GM23338 (cell line): ENCODE measurements around the gene STEAP1B. TPM values are rescaled to one million over a fixed set of nuclear protein-coding genes. Genes with fewer than 3 reads are reported as not detected.

Source experiments
- ATAC-seq: fragments of 200-7000 bp; cut with Tn5 transposase; 3 replicates; pipeline ENCODE4 v1.9.1; 2020
- DNase-seq: peaks from one replicate; pipeline ENCODE4 v3.0.0-alpha.2; 2015; ENCODE audit warnings: low spot score
- H2AFZ ChIP-seq: fragments of 200-600 bp; sonication (generic); 2 replicates; pipeline ENCODE4 v1.8.0; 2016; ENCODE audit warnings: antibody characterized with exemption, mild to moderate bottlenecking, moderate library complexity
- H3F3A ChIP-seq: fragments of 200-600 bp; sonication (generic); replicated peaks from 2 replicates; pipeline ENCODE4 v1.8.0; 2017; ENCODE audit warnings: antibody characterized with exemption, mixed run types, low read depth
- H3K27ac ChIP-seq: fragments of 200-600 bp; sonication (generic); 2 replicates; pipeline ENCODE4 v1.6.1; 2016; ENCODE audit warnings: low read depth
- H3K27me3 ChIP-seq: fragments of 200-600 bp; sonication (generic); 2 replicates; pipeline ENCODE4 v1.8.0; 2016; ENCODE audit warnings: mild to moderate bottlenecking, mixed run types, moderate library complexity; ENCODE audit not compliant: insufficient read depth
- H3K36me3 ChIP-seq: fragments of 200-600 bp; sonication (generic); 2 replicates; pipeline ENCODE4 v1.8.0; 2016; ENCODE audit warnings: mild to moderate bottlenecking; ENCODE audit not compliant: insufficient read depth
- H3K4me1 ChIP-seq: fragments of 200-600 bp; sonication (generic); 2 replicates; pipeline ENCODE4 v1.8.0; 2016; ENCODE audit warnings: mild to moderate bottlenecking, moderate library complexity; ENCODE audit not compliant: insufficient read depth
- H3K4me2 ChIP-seq: fragments of 200-600 bp; sonication (generic); 2 replicates; pipeline ENCODE4 v1.7.1; 2017; ENCODE audit warnings: mixed run types
- H3K4me3 ChIP-seq: fragments of 200-600 bp; sonication (generic); 2 replicates; pipeline ENCODE4 v1.6.1; 2016; ENCODE audit warnings: mixed run types
- H3K79me2 ChIP-seq: fragments of 200-600 bp; sonication (generic); replicated peaks from 2 replicates; pipeline ENCODE4 v1.8.0; 2017; ENCODE audit warnings: mild to moderate bottlenecking; ENCODE audit not compliant: insufficient read depth
- H3K9me2 ChIP-seq: fragments of 200-600 bp; sonication (generic); 2 replicates; pipeline ENCODE4 v1.8.0; 2017; ENCODE audit not compliant: insufficient read depth
- H4K20me1 ChIP-seq: fragments of 200-600 bp; sonication (generic); replicated peaks from 2 replicates; pipeline ENCODE4 v1.8.0; 2017; ENCODE audit warnings: mild to moderate bottlenecking; ENCODE audit not compliant: insufficient read depth
- H3K27ac Mint-ChIP-seq: 2 replicates; pipeline ENCODE4 v1.8.0; 2020; ENCODE audit warnings: inconsistent platforms, mild to moderate bottlenecking, moderate library complexity, mixed read lengths
- H3K27me3 Mint-ChIP-seq: 3 replicates; pipeline ENCODE4 v1.8.0; 2022; ENCODE audit warnings: low read depth, mild to moderate bottlenecking, moderate library complexity, mixed read lengths, inconsistent platforms; ENCODE audit not compliant: insufficient read depth, poor library complexity
- H3K36me3 Mint-ChIP-seq: 3 replicates; pipeline ENCODE4 v1.8.0; 2021; ENCODE audit warnings: low read depth, mild to moderate bottlenecking, inconsistent platforms, moderate library complexity, mixed read lengths
- H3K4me1 Mint-ChIP-seq: 3 replicates; pipeline ENCODE4 v1.8.0; 2020; ENCODE audit warnings: mild to moderate bottlenecking, inconsistent platforms, mixed read lengths
- H3K4me3 Mint-ChIP-seq: 3 replicates; pipeline ENCODE4 v1.8.0; 2021; ENCODE audit warnings: moderate library complexity, mild to moderate bottlenecking, inconsistent platforms, mixed read lengths
- H3K9me3 Mint-ChIP-seq: 3 replicates; pipeline ENCODE4 v1.8.0; 2020; ENCODE audit warnings: moderate library complexity, mild to moderate bottlenecking, inconsistent platforms, mixed read lengths
- CREB1 ChIP-seq: fragments of 250-450 bp; sonication (Bioruptor Pico); IDR thresholded peaks from 2 replicates; pipeline ENCODE4 v1.5.0; 2020; ENCODE audit warnings: low read depth, mild to moderate bottlenecking, moderate library complexity
- EZH2 ChIP-seq: fragments of 200-600 bp; sonication (generic); IDR thresholded peaks from one replicate; pipeline ENCODE4 v1.8.0; 2017; ENCODE audit warnings: antibody characterized with exemption, mild to moderate bottlenecking, low read depth; ENCODE audit not compliant: unreplicated experiment
- EZH2phosphoT487 ChIP-seq: fragments of 200-600 bp; sonication (generic); IDR thresholded peaks from one replicate; pipeline ENCODE4 v1.8.1; 2018; ENCODE audit warnings: antibody characterized with exemption; ENCODE audit not compliant: unreplicated experiment
- JUNB ChIP-seq: IDR thresholded peaks from one replicate; pipeline ENCODE4 v1.6.1; 2016; ENCODE audit warnings: antibody characterized with exemption; ENCODE audit not compliant: unreplicated experiment
- NANOG ChIP-seq: IDR thresholded peaks from 2 replicates; pipeline ENCODE4 v1.6.1; 2016; ENCODE audit warnings: antibody characterized with exemption, borderline replicate concordance
- POLR2AphosphoS5 ChIP-seq: IDR thresholded peaks from 2 replicates; pipeline ENCODE4 v1.6.1; 2016; ENCODE audit warnings: antibody characterized with exemption, low read depth
- STAT1 ChIP-seq: IDR thresholded peaks from one replicate; pipeline ENCODE4 v1.6.1; 2016; ENCODE audit warnings: antibody characterized with exemption; ENCODE audit not compliant: unreplicated experiment
- ZNF114 ChIP-seq: fragments of 250-450 bp; sonication (Bioruptor Pico); IDR thresholded peaks from 2 replicates; pipeline ENCODE4 v1.5.0; 2020; ENCODE audit warnings: mild to moderate bottlenecking, moderate library complexity
- ZNF331 ChIP-seq: fragments of 250-450 bp; sonication (Bioruptor Pico); IDR thresholded peaks from 2 replicates; pipeline ENCODE4 v1.5.0; 2020; ENCODE audit warnings: low read depth, mild to moderate bottlenecking, moderate library complexity
- polyA plus RNA-seq: library from polyadenylated mRNA; unstranded; fragments of >200 nt; fragmentation: Nextera tagmentation; extraction: Ambion mirVana; gene quantifications from 2 replicates; pipeline ENCODE4 v1.2.1, GENCODE V29; 2016
- total RNA-seq: library from RNA; depleted of rRNA; stranded (reverse); fragments of >200 nt; shearing (Covaris generic); gene quantifications from 2 replicates; pipeline ENCODE4 v1.2.3, GENCODE V29; 2014
- TF ChIP-seq, protein P1 (sequence below): IDR thresholded peaks from one replicate; pipeline ENCODE4 v1.6.1; 2018; ENCODE audit warnings: antibody characterized with exemption; ENCODE audit not compliant: unreplicated experiment
- TF ChIP-seq, protein P2 (sequence below): IDR thresholded peaks from 2 replicates; pipeline ENCODE4 v1.6.1; 2016; ENCODE audit warnings: antibody characterized with exemption
- TF ChIP-seq, protein P3 (sequence below), 2 experiments: fragments of 200-600 bp in 1 of 2; sonication (generic) in 1 of 2; conservative IDR thresholded peaks; 2 replicates each; pipeline versions ENCODE4 v1.5.1 to v1.6.1; 2016 to 2017; ENCODE audit warnings: antibody characterized with exemption in 2 of 2, low read depth in 2 of 2, mild to moderate bottlenecking in 2 of 2, moderate library complexity in 1 of 2

Gene STEAP1B
- total and polyA plus RNA-seq, 2 experiments from 2014 or later = 4.9 to 16.5 TPM

DNA sequence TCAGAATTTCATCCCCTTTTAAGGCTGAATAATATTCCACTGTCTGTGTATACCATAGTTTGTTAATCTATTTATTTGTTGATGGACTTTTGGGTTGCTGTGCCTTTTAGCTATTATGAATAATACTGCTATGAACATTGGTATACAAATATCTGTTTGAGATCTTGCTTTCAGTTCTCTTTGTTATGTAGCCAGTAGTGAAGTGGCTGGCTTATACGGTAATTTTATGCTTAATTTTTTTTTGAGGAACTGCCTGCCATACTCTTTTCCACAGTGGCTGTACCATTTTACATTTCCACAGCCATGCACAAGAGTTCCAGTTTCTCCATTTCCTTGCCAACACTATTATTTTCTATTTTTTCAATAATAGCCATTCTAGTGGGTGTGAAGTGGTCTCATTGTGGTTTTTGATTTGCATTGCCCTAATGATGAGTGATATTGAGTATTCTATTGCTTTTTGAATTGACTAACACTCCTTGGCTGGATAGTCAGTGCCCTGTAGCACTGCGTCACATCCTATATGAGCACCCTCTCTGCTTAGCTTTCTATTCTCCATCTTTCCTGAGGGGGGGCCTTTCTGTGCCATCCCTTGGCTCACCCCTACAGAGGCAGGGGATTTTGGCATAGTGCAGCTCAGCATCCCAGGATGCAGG lies 113.7 kb downstream of the STEAP1B start (continued):
- TF ChIP-seq ZNF331 (CRISPR knock-in tag) (no peak), CREB1 (CRISPR knock-in tag) (no peak), EZH2 (no peak), STAT1 (no peak), NANOG (no peak), JUNB (no peak)
- TF ChIP-seq, protein P1, sequence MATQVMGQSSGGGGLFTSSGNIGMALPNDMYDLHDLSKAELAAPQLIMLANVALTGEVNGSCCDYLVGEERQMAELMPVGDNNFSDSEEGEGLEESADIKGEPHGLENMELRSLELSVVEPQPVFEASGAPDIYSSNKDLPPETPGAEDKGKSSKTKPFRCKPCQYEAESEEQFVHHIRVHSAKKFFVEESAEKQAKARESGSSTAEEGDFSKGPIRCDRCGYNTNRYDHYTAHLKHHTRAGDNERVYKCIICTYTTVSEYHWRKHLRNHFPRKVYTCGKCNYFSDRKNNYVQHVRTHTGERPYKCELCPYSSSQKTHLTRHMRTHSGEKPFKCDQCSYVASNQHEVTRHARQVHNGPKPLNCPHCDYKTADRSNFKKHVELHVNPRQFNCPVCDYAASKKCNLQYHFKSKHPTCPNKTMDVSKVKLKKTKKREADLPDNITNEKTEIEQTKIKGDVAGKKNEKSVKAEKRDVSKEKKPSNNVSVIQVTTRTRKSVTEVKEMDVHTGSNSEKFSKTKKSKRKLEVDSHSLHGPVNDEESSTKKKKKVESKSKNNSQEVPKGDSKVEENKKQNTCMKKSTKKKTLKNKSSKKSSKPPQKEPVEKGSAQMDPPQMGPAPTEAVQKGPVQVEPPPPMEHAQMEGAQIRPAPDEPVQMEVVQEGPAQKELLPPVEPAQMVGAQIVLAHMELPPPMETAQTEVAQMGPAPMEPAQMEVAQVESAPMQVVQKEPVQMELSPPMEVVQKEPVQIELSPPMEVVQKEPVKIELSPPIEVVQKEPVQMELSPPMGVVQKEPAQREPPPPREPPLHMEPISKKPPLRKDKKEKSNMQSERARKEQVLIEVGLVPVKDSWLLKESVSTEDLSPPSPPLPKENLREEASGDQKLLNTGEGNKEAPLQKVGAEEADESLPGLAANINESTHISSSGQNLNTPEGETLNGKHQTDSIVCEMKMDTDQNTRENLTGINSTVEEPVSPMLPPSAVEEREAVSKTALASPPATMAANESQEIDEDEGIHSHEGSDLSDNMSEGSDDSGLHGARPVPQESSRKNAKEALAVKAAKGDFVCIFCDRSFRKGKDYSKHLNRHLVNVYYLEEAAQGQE = no peak

DNA sequence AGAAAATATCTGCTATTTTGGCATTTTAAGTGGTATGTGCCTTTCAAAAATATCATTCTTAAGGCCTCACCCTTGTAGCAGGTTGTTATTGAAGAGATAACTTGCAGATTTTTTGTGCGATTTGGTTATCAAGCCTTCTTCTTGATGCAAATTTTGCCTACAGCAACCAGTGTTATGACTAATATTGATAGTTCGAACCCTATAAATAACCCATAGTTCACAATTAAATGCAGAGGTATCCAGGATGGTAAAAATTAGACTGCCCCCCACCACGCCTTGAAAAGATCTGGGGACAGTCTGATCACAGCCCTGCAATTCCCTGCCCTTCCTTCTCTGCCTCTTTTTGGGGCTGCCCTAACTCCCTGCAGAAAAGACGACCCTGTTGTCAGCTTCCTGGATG lies 114.7 kb downstream of the STEAP1B start:
- H3K4me3 ChIP-seq = no peak overlapping the region
- 0 out of 2 replicates have a peak, but pooled peaks cover 8% of the 10 kb centered on the region for H3K9me2 ChIP-seq
- H3F3A ChIP-seq = no peaks in the 10 kb centered on the region
- peaks cover 6% of the 10 kb centered on the region; the same call in 1 of the 2 replicates for H3K4me1 ChIP-seq
- DNase-seq (no peak), ATAC-seq (no peak)
- Mint-ChIP-seq H3K27ac (no peak overlapping the region), H3K4me1 (peaks cover 12% of the 10 kb centered on the region; the same call in 2 of the 3 replicates), H3K36me3 (no peaks in the 10 kb centered on the region), H3K9me3 (no peaks in the 10 kb centered on the region), H3K4me3 (no peak overlapping the region), H3K27me3 (peaks cover 2% of the 10 kb centered on the region)
- H3K27ac ChIP-seq = no peak overlapping the region
- no peaks in the 10 kb centered on the region for H4K20me1 ChIP-seq
- H2AFZ ChIP-seq = no peak overlapping the region
- H3K4me2 ChIP-seq = no peak overlapping the region
- H3K79me2 ChIP-seq = no peaks in the 10 kb centered on the region
- no peaks in the 10 kb centered on the region for H3K36me3 ChIP-seq
- no peaks in the 10 kb centered on the region for H3K27me3 ChIP-seq
- TF ChIP-seq, protein P2, sequence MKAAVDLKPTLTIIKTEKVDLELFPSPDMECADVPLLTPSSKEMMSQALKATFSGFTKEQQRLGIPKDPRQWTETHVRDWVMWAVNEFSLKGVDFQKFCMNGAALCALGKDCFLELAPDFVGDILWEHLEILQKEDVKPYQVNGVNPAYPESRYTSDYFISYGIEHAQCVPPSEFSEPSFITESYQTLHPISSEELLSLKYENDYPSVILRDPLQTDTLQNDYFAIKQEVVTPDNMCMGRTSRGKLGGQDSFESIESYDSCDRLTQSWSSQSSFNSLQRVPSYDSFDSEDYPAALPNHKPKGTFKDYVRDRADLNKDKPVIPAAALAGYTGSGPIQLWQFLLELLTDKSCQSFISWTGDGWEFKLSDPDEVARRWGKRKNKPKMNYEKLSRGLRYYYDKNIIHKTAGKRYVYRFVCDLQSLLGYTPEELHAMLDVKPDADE = no peak
- TF ChIP-seq JUNB = no peak
- TF ChIP-seq ZNF331 (CRISPR knock-in tag) = no peak
- no peak for TF ChIP-seq ZNF114 (CRISPR knock-in tag)
- no peak for TF ChIP-seq CREB1 (CRISPR knock-in tag)
- no peak for TF ChIP-seq POLR2AphosphoS5
- TF ChIP-seq EZH2phosphoT487 = no peak
- TF ChIP-seq NANOG = no peak
- no peak for TF ChIP-seq STAT1
- no peak for TF ChIP-seq EZH2
- TF ChIP-seq, protein P1 = no peak
- TF ChIP-seq, protein P3, sequence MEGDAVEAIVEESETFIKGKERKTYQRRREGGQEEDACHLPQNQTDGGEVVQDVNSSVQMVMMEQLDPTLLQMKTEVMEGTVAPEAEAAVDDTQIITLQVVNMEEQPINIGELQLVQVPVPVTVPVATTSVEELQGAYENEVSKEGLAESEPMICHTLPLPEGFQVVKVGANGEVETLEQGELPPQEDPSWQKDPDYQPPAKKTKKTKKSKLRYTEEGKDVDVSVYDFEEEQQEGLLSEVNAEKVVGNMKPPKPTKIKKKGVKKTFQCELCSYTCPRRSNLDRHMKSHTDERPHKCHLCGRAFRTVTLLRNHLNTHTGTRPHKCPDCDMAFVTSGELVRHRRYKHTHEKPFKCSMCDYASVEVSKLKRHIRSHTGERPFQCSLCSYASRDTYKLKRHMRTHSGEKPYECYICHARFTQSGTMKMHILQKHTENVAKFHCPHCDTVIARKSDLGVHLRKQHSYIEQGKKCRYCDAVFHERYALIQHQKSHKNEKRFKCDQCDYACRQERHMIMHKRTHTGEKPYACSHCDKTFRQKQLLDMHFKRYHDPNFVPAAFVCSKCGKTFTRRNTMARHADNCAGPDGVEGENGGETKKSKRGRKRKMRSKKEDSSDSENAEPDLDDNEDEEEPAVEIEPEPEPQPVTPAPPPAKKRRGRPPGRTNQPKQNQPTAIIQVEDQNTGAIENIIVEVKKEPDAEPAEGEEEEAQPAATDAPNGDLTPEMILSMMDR (conservative IDR thresholded peaks at IDR 0.05; ENCODE audit: low read depth in 2 of 2) = no peak
